A673 (cell line): Measurements from ENCODE around the gene CD164L2.

ENCODE experiments used
- EZH2 ChIP-seq: fragments of 200-600 bp; sonication (generic); IDR thresholded peaks from 2 replicates; pipeline ENCODE4 v1.6.1; 2017; ENCODE audit warnings: borderline replicate concordance, low read depth, mild to moderate bottlenecking, mixed read lengths, antibody characterized with exemption, low read length; ENCODE audit not compliant: poor library complexity, severe bottlenecking
- TF ChIP-seq, protein P1 (sequence below): fragments of 300-800, 200-600 bp; sonication (generic); conservative IDR thresholded peaks from 2 replicates; pipeline ENCODE4 v1.5.1; 2017; ENCODE audit warnings: low read depth, mild to moderate bottlenecking, antibody characterized with exemption, low read length, moderate library complexity, mixed read lengths

DNA sequence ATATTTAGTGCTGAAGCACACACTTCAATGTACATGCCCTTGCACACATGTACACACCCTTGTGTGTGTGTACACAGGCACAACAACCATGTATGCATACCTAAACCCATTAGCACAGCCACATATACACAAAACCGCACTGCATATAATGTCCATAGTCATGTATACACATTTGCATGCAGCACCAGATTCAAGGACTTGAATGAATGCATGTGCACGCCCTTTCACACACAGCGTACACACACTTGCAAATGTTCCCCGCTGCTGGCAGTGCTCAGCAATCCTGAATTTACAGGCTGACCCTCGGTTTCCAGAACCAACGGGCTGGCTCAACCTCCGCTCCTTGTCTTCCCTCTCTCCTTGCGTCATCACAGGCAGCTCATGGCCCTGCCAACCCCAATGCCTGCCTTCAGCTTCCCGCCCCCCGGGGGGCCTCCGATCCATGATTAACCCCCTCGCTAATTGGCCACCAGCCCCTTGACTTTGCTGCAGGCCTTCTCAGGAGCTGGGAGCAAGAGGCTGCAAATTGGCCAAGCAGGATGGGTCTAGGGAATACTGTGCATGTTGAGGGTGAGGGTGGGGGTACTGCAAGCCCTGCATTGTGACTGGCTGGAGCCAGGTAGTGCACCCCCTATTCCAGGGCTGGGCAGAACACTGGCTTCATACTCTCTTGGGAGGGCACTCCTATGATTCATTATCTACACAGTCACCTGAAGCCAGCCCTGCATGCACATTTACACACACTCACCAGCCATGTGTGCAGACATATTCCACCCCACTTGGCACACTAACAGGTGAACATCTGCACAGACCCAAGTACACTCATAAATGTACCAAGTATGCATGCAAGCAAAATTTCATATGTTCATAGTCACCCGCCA lies 17.2 kb upstream of the CD164L2 start:
- TF ChIP-seq, protein P1, sequence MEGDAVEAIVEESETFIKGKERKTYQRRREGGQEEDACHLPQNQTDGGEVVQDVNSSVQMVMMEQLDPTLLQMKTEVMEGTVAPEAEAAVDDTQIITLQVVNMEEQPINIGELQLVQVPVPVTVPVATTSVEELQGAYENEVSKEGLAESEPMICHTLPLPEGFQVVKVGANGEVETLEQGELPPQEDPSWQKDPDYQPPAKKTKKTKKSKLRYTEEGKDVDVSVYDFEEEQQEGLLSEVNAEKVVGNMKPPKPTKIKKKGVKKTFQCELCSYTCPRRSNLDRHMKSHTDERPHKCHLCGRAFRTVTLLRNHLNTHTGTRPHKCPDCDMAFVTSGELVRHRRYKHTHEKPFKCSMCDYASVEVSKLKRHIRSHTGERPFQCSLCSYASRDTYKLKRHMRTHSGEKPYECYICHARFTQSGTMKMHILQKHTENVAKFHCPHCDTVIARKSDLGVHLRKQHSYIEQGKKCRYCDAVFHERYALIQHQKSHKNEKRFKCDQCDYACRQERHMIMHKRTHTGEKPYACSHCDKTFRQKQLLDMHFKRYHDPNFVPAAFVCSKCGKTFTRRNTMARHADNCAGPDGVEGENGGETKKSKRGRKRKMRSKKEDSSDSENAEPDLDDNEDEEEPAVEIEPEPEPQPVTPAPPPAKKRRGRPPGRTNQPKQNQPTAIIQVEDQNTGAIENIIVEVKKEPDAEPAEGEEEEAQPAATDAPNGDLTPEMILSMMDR: no peak
- TF ChIP-seq EZH2: no peak
